NCI-H2081 (cell line): ENCODE results near the gene MARK3.

Experiments
- DNase-seq, 2 experiments: peaks; one replicate each; lab custom pipeline; 2025; lab: John Stamatoyannopoulos, UW

The MARK3 gene

DNA sequence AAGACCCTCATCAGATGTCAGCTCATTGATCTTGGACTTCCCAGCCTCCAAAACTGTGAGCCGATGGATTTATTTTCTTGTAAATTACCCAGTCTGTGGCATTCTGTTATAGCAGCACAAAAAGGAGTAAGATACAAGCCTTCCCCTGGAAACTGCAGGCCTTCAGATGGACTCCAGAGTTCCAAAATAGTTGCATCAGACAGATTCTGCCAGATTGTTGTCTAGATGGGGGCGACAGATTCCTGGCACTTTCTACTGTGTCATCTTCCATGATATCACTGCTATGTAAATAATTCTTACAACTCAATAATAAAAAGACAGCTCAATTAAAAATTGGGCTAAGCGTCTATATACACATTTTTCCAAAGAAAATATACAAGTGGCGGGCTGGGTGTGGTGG, 17.2 kb upstream of the MARK3 start:
- no peak for DNase-seq

- DNase-seq = no peak
Measured at GRCh38 chr14:103370087-103370486, 15.1 kb upstream of the MARK3 start.

GRCh38 chr14:103372017-103372416, 13.2 kb upstream of the MARK3 start:
- no peak for DNase-seq

DNA sequence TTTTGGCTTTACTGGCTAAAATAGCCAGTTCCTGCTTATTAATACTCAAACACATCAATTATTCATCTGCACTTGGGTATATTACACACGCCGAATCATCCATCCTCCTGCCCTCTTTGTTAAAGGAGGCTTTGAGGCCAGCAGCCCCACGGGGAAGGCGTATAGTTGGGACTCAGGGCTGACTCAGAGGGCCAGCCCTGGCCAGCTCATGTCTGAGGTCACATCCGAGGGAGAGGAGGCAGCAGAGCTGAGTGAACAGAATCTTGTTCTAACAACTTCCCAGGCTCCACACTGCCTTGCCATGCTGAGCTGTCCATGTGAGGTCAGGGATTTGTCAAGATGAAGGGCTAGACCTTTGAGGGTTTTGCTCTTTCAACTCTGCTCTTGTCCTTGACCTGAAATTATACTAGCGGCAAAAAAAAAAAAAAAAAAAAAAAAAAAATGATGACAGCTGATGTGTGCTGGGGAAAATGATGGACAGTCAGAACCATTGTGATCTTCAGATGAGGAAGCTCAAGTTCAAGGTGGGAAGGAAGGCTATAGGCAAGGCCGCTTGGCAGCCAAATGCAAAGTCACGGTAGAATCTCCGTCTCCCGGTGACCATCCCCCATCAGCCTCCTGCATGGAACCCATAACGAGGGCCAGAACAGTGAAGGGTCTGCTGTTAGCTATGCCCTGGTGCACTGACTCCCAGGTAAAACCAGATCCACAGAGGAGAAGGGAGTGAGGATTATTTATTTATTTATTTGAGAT, 12.5 kb upstream of the MARK3 start:
- DNase-seq = no peak

GRCh38 chr14:103374121-103374520, 11.1 kb upstream of the MARK3 start:
- no peak for DNase-seq

- no peak for DNase-seq
Measured at GRCh38 chr14:103377522-103378037, 7.6 kb upstream of the MARK3 start.

DNA sequence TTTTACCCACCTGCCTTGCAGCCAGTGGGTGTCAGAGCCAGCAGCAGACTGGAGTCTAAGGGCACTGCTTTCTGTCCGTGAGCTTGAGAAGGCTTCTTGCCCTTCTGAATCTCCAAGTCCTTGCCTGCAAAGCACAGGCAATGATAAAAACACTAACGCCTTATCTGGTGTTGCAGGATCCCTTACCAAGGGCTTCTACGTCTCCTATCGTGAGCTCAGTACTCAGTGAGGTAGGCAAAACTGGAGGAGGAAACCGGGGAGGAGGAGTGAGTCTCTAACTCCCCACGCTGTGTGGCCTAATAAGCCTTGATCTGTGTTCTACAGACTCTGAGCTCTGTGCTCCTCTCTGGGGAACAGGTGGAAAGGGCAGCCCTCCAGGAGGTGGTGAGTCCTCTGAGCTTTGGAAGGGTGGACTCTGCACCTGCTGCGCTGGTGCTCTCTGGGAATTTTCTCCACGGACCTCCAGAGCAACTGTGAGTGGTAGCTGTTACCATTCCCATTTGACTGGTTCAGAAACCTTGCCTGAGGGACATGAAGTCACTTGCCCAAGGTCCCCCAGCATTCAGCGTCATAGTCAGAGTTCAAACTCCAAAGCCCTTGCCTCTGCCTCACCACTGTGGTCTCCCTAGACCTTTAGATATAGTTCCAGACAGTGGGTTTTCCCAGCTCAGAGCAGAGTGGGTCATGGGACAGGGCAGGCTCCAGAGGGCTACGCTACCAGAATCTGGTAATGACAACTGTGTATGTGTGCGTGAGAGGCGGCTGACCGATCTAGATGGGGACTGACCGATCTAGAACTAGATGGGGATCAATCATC, 7.0 kb upstream of the MARK3 start:
- no peak for DNase-seq

- DNase-seq = no peak
Measured at GRCh38 chr14:103380719-103381377, 4.4 kb upstream of the MARK3 start.

- no peak for DNase-seq
Measured at GRCh38 chr14:103382376-103382775, 2.8 kb upstream of the MARK3 start.

DNA sequence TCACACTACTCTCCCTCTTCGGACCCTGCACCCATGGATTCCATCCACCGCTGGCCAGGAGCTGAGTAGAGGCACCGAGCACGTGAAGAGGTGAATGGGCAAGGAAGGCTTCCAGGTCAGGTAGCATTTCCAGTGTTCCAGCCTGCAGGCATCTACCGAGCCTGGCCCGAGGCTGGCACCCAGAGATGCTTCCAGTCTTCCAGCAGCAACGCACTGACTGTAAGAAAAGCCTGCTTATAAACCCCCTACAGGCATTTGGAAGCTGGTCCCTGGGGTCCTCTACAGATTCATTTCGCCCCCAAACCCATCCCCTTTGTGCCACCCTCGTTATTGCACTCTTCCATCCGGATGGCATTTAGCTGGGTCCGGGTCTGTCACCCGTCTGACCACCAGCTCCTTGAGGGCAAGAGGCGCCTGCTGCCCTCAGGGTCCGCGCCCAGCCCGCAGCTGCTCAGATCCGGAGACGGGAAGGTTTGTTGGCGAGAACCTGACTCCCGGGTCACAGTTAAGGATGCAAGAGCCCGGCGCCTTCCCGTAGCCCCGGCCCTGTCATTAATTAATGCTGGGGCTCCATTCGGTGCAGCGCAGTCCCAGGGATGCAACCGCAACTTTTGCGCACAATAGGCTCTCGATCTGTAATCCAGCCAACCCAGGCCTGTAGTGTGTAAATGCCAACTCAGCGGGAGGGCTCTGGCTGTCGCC, 614 bp upstream of the MARK3 start:
- DNase-seq = peak in 1 of 2 experiments; percentile 12

DNA sequence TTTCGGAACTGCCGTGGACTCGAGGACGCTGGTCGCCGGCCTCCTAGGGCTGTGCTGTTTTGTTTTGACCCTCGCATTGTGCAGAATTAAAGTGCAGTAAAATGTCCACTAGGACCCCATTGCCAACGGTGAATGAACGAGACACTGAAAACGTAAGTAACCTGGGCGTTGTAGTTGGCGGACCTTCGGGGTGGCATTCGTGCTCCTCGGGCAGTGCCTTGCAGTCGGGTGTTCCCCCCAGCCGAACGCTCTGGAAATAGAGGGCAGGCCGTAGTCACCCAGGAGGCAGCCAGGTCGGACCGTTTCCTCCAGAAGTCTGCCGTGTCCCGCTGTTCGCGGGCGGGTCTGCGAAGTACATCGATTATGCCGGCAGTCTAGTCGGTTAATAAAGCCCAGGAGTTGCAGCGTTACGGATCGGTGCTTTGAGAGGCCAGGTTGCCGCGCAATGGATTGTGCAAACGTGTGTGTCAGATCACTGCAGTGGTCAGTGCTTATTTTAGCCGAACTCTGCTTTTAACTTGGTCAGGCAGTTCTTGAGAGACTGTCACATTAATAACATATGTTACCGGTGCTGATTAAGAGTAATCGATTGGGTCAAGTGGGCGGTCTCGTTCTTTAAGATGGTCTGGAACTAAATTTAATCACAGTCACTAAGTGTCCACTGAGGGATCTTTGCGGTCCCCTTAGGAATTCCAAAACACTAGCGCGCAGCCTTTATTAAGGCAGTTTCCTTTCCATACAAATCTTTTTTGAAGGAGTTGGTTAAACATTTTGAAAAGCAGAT, 906 bp downstream of the MARK3 start:
- peak in 1 of 2 experiments; percentile 33 for DNase-seq

DNA sequence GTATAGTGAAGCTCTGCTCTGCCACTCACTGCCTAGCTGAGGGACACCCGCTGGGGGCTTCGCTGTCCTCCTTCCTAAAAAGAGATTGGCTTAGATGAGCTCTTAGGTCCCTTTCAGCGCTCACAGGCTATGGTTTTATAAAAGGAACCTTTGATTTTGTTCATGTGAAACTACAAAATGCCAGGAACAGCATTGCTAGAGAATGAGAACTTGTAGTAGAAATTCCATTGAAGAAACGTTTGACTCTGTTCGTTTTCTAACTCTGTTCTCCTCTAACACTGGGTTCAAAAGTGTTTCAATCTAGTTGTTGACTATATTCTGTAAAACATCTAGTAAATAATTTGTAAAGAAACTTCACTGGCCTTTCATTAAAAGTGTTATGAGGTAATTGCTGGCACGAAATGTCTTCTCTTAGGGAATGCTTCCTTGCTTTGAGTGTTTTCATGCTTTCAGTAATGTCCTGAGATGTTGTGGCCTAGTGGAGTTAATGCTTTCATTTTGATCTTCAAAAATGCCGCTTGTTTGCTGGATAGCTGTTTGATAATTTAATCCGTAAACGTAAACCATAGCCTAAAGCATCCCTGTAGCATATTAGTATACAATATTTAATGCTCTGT, 1.6 kb downstream of the MARK3 start:
- DNase-seq = peak in 1 of 2 experiments; percentile 21

GRCh38 chr14:103388664-103389063, 3.4 kb downstream of the MARK3 start:
- DNase-seq = no peak

DNA sequence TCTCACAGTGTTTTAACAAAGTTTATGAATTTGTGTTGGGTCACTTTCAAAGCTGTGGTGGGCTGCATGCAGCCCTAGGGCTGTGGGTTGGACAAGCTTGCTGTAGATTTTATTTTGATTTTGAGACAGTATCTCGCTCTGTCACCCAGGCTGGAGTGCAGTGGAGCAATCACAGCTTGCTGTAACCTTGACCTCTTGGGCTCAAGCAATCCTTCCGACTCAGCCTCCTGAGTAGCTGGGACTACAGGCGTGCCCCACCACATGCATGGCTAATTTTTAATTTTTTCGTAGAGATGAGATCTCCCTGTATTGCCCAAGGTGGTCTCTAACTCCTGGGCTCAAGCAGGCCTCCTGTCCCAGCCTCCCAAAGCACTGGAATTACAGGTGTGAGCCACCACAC, 5.4 kb downstream of the MARK3 start:
- DNase-seq = no peak

GRCh38 chr14:103391048-103391447, 5.8 kb downstream of the MARK3 start:
- peak in 1 of 2 experiments; percentile 41 for DNase-seq

GRCh38 chr14:103392106-103392505, 6.9 kb downstream of the MARK3 start:
- no peak for DNase-seq

GRCh38 chr14:103392572-103392971, 7.4 kb downstream of the MARK3 start:
- no peak for DNase-seq

DNA sequence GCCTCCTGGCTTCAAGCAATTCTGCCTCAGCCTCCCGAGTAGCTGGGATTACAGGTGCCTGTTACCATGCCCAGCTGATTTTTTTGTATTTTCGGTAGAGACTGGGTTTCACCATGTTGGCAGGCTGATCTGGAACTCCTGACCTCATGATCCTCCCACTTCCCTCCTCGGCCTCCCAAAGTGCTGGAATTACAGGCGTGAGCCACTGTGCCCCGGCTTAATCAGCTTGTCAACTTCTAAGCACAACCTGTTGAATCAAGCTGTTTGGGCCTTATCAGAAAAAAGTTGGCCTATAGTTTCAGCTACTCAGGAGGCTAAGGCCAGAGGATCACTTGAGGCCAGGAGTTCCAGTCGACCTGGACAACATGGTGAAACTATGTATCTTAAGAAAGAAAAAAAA, 7.9 kb downstream of the MARK3 start:
- no peak for DNase-seq

- peak in 1 of 2 experiments; percentile 46 for DNase-seq
Measured at GRCh38 chr14:103393676-103394626, 8.7 kb downstream of the MARK3 start.
